ENCODE data around the gene GMCL1.

DNA sequence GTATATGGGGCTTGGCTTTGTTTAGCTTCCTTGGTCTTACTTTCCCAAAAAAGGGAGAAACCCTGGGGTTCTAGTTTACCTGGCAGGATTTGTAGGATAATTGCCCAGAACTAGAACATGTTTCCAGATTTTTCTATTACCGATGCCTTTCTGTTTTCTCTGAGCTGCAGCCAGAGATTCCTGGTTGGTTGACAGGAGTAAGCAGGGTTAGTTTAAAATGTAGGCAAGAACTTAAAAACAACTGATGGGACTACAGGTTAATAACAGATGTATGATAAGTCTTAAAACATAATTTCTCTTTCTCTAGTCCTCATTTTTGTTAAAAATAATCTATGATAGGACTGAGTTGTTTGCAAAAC is 38.9 kb upstream of the GMCL1 start:
- TF ChIP-seq CTCF (IDR thresholded peaks at IDR 0.05) = no peak
- no peak for TF ChIP-seq ZFX (IDR thresholded peaks at IDR 0.05; ENCODE audit: borderline replicate concordance)
